ENCODE data around the gene MLX. TPM values are rescaled to one million over a fixed set of nuclear protein-coding genes. Genes with fewer than 3 reads are reported as not detected.

The MLX gene
- total RNA-seq, 4 donors from 2014 or later = 59.3 to 78.0 (median 68.8) TPM

DNA sequence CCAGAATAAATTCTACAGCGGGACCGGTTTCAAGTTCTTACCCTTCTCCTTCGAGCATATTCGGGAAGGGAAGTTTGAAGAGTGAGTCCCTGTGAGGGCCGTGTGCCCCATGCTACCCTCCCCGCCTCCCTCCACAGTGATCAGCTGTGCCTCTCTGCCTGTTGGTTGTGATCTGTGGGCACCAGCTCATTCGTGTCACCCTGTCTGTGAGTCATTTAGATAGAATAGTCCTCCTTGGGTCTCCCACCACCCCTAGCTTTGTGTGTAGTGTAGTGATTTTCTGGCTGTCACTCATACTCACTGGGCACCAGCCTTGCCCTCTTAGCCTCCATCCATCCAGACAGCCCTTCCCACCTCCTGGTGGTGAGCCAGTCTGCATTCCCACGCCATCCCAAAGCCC, 45.9 kb upstream of the MLX start:
- TF ChIP-seq, protein P1, sequence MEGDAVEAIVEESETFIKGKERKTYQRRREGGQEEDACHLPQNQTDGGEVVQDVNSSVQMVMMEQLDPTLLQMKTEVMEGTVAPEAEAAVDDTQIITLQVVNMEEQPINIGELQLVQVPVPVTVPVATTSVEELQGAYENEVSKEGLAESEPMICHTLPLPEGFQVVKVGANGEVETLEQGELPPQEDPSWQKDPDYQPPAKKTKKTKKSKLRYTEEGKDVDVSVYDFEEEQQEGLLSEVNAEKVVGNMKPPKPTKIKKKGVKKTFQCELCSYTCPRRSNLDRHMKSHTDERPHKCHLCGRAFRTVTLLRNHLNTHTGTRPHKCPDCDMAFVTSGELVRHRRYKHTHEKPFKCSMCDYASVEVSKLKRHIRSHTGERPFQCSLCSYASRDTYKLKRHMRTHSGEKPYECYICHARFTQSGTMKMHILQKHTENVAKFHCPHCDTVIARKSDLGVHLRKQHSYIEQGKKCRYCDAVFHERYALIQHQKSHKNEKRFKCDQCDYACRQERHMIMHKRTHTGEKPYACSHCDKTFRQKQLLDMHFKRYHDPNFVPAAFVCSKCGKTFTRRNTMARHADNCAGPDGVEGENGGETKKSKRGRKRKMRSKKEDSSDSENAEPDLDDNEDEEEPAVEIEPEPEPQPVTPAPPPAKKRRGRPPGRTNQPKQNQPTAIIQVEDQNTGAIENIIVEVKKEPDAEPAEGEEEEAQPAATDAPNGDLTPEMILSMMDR (IDR thresholded peaks at IDR 0.05; ENCODE audit: low read depth) = no peak

DNA sequence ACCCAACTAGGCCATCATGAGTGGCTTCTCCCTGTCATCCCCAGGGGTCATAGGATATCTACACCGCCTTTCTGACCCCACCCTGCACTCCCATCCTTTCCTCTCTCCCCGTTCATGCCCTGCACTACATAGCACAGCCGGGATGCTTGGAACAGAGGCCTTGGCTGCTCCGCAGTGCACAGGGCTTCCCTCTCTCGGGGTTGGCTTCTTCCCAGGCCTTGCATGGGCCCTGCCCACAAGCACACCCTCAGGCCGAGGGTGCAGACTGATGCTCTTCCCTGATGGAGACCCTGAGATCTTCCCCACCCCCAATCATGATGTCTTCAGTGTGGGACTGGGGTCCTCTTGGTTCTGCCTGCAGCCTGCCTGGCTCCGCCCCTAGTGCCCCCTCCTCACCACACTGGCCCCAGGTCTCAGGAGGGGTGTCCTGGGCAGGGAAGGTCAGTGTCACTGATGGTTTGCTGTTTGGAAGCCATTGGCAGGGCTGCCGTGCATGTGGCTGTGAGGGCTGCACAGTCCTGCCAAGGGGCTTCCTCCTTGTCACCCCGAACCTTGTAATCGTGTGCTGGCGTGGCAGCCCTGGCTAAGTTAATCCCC, 45.1 kb upstream of the MLX start:
- TF ChIP-seq, protein P1 (IDR thresholded peaks at IDR 0.05; ENCODE audit: low read depth) = no peak

DNA sequence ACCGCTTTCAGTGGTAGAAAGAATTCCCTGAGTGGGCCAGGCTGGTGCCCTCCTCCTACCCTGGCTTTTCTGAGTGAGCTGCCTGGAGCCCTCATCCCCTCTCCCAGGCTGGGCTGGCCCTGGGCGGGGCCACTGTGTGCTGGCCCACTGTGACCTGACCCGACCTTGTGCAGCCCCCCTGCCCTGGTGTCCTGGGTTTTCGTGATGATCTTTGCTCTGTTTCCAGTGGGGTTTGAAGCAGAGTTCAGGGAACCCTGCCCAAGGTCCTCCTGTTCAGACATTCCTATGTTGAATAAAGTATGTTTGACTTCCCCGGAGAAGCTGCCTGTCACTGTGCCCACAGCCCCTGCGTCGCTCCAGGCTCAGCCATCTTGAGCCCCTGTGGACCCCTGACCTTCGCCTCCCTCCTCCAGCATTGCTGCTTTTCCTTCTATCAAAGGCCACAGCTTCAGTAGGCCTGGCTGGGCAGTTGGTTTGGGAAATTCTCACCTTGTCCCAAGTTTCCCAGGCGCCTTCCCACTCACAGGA, 44.6 kb upstream of the MLX start:
- TF ChIP-seq, protein P1 (IDR thresholded peaks at IDR 0.05; ENCODE audit: low read depth) = no peak

DNA sequence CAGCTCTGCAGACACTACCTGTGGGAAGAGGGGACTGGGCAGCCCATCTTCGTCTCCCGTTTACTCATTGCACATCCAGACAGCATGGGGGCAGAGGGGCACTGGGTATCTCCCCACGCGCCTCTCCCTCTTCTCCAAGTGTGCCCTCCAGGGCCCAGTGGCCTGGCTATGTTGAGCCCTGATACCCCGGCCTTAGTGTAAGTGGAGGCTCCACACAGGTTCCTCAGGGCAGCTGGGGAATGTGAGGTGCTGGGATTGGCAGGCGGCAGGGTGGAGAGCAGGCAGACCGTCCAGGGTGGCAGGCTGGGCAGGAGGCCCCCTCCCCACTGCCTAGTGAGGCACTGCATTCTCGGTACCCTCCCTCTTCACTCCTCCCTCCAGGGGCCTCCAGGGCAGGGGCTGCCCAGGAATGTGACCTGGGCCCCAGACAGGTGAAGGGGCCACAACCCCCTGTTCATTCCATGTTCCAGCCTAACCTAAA, 44.1 kb upstream of the MLX start:
- TF ChIP-seq, protein P1 (IDR thresholded peaks at IDR 0.05; ENCODE audit: low read depth) = no peak

DNA sequence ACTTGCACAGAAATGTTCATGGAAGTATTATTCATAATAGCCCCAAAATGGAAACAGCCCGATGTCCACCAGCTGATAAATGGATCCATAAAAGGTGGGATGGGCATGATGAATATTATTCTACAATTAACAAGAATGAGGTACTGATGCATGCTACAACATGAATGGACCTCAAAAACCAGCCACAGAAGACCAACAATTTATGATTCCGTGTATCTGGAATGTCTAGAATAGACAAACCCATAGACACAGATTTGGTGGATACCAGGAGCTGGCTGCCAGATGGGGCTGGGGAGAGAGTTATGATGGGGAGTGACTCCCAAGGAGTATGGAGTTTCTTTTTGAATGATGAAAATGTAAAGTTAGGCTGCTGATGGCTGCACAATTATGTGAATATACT, 41.7 kb upstream of the MLX start:
- TF ChIP-seq, protein P1 (IDR thresholded peaks at IDR 0.05; ENCODE audit: low read depth) = no peak

DNA sequence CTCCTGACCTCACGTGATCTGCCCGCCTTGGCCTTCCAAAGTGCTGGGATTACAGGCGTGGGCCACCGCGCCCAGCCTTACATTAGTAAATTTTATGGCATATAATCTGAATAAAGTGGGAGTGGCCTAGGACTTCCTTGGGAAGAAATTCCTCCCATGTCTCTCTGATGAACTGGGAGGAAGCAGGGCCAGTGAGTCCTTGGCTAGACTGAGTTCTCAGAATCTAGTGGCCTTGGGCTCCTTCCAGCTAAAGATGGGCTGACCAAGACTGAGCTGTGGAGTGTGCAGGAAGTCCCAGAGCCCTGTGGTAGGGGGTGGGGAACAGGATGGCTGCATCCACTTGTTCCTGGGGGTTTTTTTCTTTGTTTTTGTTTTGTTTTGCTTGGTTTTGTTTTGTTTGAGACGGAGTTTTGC, 40.9 kb upstream of the MLX start:
- TF ChIP-seq, protein P1 (IDR thresholded peaks at IDR 0.05; ENCODE audit: low read depth) = no peak

DNA sequence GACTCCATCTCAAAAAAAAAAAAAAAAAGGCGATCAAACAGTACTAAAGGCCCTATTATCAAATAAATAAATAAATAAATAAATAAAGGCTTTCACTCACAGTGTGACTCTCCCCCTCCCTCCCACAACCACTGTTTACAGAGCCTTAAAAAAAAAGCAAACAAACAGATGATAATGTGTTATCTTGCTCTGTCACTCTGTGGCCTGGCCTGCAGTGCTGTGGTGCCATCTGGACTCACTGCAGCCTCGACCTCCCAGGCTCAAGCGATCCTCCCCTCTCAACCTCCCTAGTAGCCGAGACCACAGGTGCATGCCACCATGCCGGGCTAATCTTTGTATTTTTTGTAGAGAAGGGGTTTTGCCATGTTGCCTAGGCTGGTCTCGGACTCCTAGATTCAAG, 39.0 kb upstream of the MLX start:
- TF ChIP-seq, protein P1 (IDR thresholded peaks at IDR 0.05; ENCODE audit: low read depth) = no peak
